GM12878 (cell line): ENCODE data around the gene ECPAS. TPM values are rescaled to one million over a fixed set of nuclear protein-coding genes. Genes with fewer than 3 reads are reported as not detected.

Experiments
- ATAC-seq: fragments of 200-7000 bp; cut with Tn5 transposase; 3 replicates; pipeline ENCODE4 v1.9.1; 2020; ENCODE audit warnings: mild to moderate bottlenecking, moderate library complexity
- BruUV-seq: library from RNA; stranded (reverse); fragments of 400-500 nt; replicated peaks from 2 replicates; lab custom pipeline; 2021; lab: Mats Ljungman, UMichigan
- CTCF ChIA-PET: fragments of 300-600 bp; sonication (Branson Sonifier 250); formaldehyde crosslinking; extraction: SDS; loops from one replicate; lab custom pipeline; 2021; ENCODE audit warnings: inconsistent platforms; lab: Yijun Ruan, JAX
- POLR2A ChIA-PET: fragments of 350-600 bp; formaldehyde crosslinking; extraction: SDS; loops from one replicate; lab custom pipeline; 2021; ENCODE audit warnings: inconsistent platforms; lab: Charles Lee
- RAD21 ChIA-PET: fragments of 300-600 bp; sonication (Branson Sonifier 250); formaldehyde crosslinking; loops from one replicate; lab custom pipeline; 2023; ENCODE audit warnings: antibody characterized with exemption; ENCODE audit not compliant: unreplicated experiment; lab: Charles Lee
- SMC1A ChIA-PET: fragments of 300-600 bp; sonication (Branson Sonifier 250); formaldehyde crosslinking; loops from one replicate; lab custom pipeline; 2023; ENCODE audit not compliant: unreplicated experiment, uncharacterized antibody; lab: Charles Lee
- DNase-seq: peaks from one replicate; pipeline ENCODE4 v3.0.0-alpha.2; 2011; ENCODE audit warnings: low read depth, low spot score
- FAIRE-seq: peaks from 3 replicates; lab custom pipeline; 2011; peaks lifted over from hg19 to GRCh38; lab: Jason Lieb, UNC
- H2AFZ ChIP-seq: 2 replicates; pipeline ENCODE4 v1.6.0; 2011; ENCODE audit warnings: low read depth, low read length, control low read depth; ENCODE audit not compliant: control insufficient read depth
- H3K27ac ChIP-seq: 2 replicates; pipeline ENCODE4 v1.5.1; 2011; ENCODE audit warnings: control low read depth; ENCODE audit not compliant: control insufficient read depth, insufficient read depth
- H3K27me3 ChIP-seq, 2 experiments: replicated peaks in 1 of 2; 2 replicates each; pipeline versions ENCODE4 v1.6.0 to v1.6.1; 2011; ENCODE audit warnings: low read length in 1 of 2; ENCODE audit not compliant: control insufficient read depth in 2 of 2, insufficient read depth in 2 of 2
- H3K36me3 ChIP-seq, 2 experiments: 2 replicates each; pipeline ENCODE4 v1.5.1; 2011; ENCODE audit warnings: low read length in 1 of 2; ENCODE audit not compliant: control insufficient read depth in 2 of 2, insufficient read depth in 2 of 2
- H3K4me1 ChIP-seq: 2 replicates; pipeline ENCODE4 v1.6.1; 2011; ENCODE audit warnings: mild to moderate bottlenecking, low read length, moderate library complexity, mixed read lengths; ENCODE audit not compliant: control insufficient read depth, insufficient read depth
- H3K4me2 ChIP-seq: 2 replicates; pipeline ENCODE4 v1.6.0; 2011; ENCODE audit warnings: control low read depth; ENCODE audit not compliant: control insufficient read depth, insufficient read depth
- H3K4me3 ChIP-seq: fragments of 200-600 bp; sonication (generic); 2 replicates; pipeline ENCODE4 v1.5.1; 2016
- H3K79me2 ChIP-seq: 2 replicates; pipeline ENCODE4 v1.6.0; 2011; ENCODE audit warnings: low read length; ENCODE audit not compliant: control insufficient read depth, insufficient read depth
- H3K9ac ChIP-seq: 2 replicates; pipeline ENCODE4 v1.8.0; 2011; ENCODE audit warnings: low read length, control low read depth, mixed read lengths; ENCODE audit not compliant: control insufficient read depth, insufficient read depth
- H3K9me3 ChIP-seq: replicated peaks from 3 replicates; pipeline ENCODE4 v1.5.1; 2011; ENCODE audit warnings: mild to moderate bottlenecking, low read length; ENCODE audit not compliant: control insufficient read depth, insufficient read depth
- H4K20me1 ChIP-seq: 2 replicates; pipeline ENCODE4 v1.6.0; 2011; ENCODE audit not compliant: control insufficient read depth, insufficient read depth
- IRF4 ChIP-seq: IDR thresholded peaks from 2 replicates; pipeline ENCODE4 v1.6.1; 2011; ENCODE audit warnings: low read depth, low read length
- MLLT1 ChIP-seq: fragments of 450-650 bp; IDR thresholded peaks from 2 replicates; pipeline ENCODE4 v1.6.1; 2016; ENCODE audit warnings: mild to moderate bottlenecking
- NFXL1 ChIP-seq: fragments of 450-650 bp; IDR thresholded peaks from 2 replicates; pipeline ENCODE4 v1.6.1; 2017; ENCODE audit warnings: antibody characterized with exemption, mild to moderate bottlenecking, borderline replicate concordance
- PML ChIP-seq: IDR thresholded peaks from 2 replicates; pipeline ENCODE4 v1.6.1; 2012; ENCODE audit warnings: low read length, inconsistent platforms
- PRDM15 ChIP-seq: fragments of 450-650 bp; formaldehyde crosslinking; IDR thresholded peaks from 2 replicates; pipeline ENCODE4 v1.4.0; 2020; ENCODE audit warnings: mild to moderate bottlenecking, moderate library complexity
- SMAD5 ChIP-seq: IDR thresholded peaks from 2 replicates; pipeline ENCODE4 v1.6.1; 2016; ENCODE audit warnings: antibody characterized with exemption, low read depth
- ZZZ3 ChIP-seq: IDR thresholded peaks from 2 replicates; pipeline ENCODE4 v1.6.1; 2011; ENCODE audit warnings: low read depth; ENCODE audit not compliant: control insufficient read depth, insufficient read length
- WGBS: methylation state at CpG from one replicate; pipeline ENCODE4 v1.1.6; 2016; ENCODE audit warnings: low lambda C conversion rate; ENCODE audit not compliant: insufficient replicate concordance, insufficient coverage; ENCODE audit errors: missing lambda C conversion rate; 5-methylcytosine and 5-hydroxymethylcytosine counted together
- in situ Hi-C: fragments of 300-500 bp; cut with MboI; formaldehyde crosslinking; loops from 9 replicates; pipeline ENCODE4 v1.14.3; 2018; ENCODE audit warnings: mixed read lengths
- intact Hi-C: fragments of 100-400 bp; cut with micrococcal nuclease; formaldehyde crosslinking; loops from one replicate; pipeline ENCODE4 v1.14.2; 2022; ENCODE audit not compliant: unreplicated experiment
- polyA plus RNA-seq, 11 experiments: library from polyadenylated mRNA; depleted of rRNA in 4 of 11; unstranded in 6 of 11; stranded (reverse) in 5 of 11; fragments of >200 nt; fragmentation: Nextera tagmentation in 4 of 11; fragmentation: Illumina TruSeq in 1 of 11; extraction: Ambion mirVana in 4 of 11; extraction: Trizol in 1 of 11; gene quantifications; 1 replicate in 1 of 11; 2 replicates in 10 of 11; pipeline versions ENCODE4 v1.2.1 to v1.2.3, GENCODE V29; 2011 to 2016; ENCODE audit warnings: inconsistent platforms in 2 of 11, missing spikeins in 2 of 11, low read depth in 1 of 11
- total RNA-seq, 4 experiments: library from RNA; depleted of rRNA in 3 of 4; stranded (reverse); fragments of >200 nt in 3 of 4; fragmentation: Illumina TruSeq in 1 of 4; extraction: Trizol in 1 of 4; gene quantifications; 2 replicates each; pipeline versions ENCODE4 v1.2.1 to v1.2.3, GENCODE V29; 2013 to 2021

The ECPAS gene
- total and polyA plus RNA-seq, 10 of the 15 experiments (the other 5 are each of a cell fraction or from before 2014, with no cell fraction given) = 11.2 to 69.8 (median 50.1) TPM

- no peaks in the 10 kb centered on the region for H3K27me3 ChIP-seq
- SMC1A ChIA-PET = interaction anchor here (0.5 kb wide), 1 partner anchor 1846 kb away, joined by 3 read pairs; no protein-coding TSS in a partner anchor
- H3K36me3 ChIP-seq = peaks cover 6 to 49% of the 10 kb centered on the region in 2 experiments
- H3K4me2 ChIP-seq = no peak overlapping the region
- H3K9me3 ChIP-seq = no peaks in the 10 kb centered on the region
- RAD21 ChIA-PET = no interaction called here
- in situ Hi-C loops (no loop called here), intact Hi-C loops (no loop called here)
- H4K20me1 ChIP-seq = no peaks in the 10 kb centered on the region
- no peaks in the 10 kb centered on the region for H3K4me1 ChIP-seq
- DNase-seq (no peak), FAIRE-seq (peak; percentile 13), ATAC-seq (no peak)
- TF ChIP-seq ZZZ3 (no peak), PRDM15 (no peak), PML (no peak), NFXL1 (no peak), IRF4 (no peak), SMAD5 (no peak), MLLT1 (no peak)
- no peak overlapping the region for H3K4me3 ChIP-seq
- no peak overlapping the region for H3K27ac ChIP-seq
- BruUV-seq = no TSS peak
- H2AFZ ChIP-seq = no peak overlapping the region
- CTCF ChIA-PET = no interaction called here
- 100% methylated on average over 4 of the region's 4 CpGs for WGBS
- POLR2A ChIA-PET = no interaction called here
- H3K9ac ChIP-seq = no peak overlapping the region
- no peaks in the 10 kb centered on the region for H3K79me2 ChIP-seq
These were observed 71.9 kb downstream of the ECPAS start for GRCh38 chr9:111412280-111412679.
